ENCODE measurements around the gene DENND4A.

Gene DENND4A

GRCh38 chr15:65666257-65666656, 125.8 kb downstream of the DENND4A start:
- DNase-seq (ENCODE audit: low read depth, low spot score) = no peak

DNA sequence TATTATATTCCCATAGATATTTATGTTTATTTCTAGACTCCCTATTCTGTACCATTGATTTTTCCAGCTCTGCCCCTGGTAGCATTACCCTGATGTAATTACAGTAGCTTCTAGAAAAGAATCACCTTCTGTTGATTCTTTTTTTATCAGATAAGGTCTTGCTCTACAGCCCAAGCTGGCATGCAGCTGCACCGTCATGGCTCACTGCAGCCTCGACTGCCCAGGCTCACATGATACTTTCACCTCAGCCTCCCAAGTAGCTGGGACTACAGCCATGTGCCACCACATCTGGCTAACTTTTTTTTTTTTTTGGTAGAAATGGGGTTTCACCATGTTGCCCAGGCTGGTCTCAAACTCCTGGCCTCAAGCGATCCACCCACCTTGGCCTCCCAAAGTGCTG, 128.6 kb downstream of the DENND4A start:
- no peak for DNase-seq (ENCODE audit: low read depth, low spot score)

DNA sequence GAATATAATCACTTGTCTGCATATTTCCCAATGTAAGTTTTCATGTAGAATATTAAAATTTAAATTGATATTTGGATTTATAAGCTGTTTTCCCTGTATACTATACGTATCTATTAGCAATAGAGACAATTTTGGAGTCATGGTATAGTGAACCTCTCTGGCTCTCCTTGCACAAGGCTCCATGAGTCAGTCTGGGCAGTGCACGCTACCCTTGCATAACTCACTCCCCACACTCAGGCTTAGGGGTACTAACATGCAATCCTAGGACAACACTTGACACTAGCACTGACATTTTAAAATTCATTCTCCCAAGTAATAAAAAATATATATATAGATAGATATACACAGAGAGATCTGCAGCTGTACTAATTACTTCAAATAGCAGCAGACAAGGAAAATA, 131.2 kb downstream of the DENND4A start:
- DNase-seq (ENCODE audit: low read depth, low spot score) = no peak

- DNase-seq (ENCODE audit: low read depth, low spot score) = no peak
These were observed 132.5 kb downstream of the DENND4A start for GRCh38 chr15:65659502-65660052.

DNA sequence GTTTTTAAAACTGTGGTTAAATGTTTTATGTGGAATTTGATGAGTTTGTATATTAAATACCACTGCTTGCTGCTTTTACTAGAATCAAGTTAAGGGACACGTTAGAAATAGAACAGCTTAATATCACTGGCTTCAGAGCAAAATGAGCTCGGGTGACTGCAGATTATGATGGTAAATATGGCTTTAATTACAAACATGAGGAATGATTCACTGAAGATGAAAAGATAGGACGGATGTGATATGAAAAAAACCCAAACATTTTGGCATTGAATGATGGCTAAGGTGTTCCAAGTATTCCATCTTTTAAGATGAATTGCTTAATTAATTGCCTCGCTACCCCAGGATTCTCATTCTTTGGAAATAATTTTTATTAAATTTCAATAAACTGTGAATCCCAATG, 136.6 kb downstream of the DENND4A start:
- DNase-seq (ENCODE audit: low read depth, low spot score) = no peak

GRCh38 chr15:65655026-65655425, 137.1 kb downstream of the DENND4A start:
- DNase-seq (ENCODE audit: low read depth, low spot score) = no peak

- DNase-seq (ENCODE audit: low read depth, low spot score) = no peak
These were observed 138.1 kb downstream of the DENND4A start for GRCh38 chr15:65653801-65654521.

DNA sequence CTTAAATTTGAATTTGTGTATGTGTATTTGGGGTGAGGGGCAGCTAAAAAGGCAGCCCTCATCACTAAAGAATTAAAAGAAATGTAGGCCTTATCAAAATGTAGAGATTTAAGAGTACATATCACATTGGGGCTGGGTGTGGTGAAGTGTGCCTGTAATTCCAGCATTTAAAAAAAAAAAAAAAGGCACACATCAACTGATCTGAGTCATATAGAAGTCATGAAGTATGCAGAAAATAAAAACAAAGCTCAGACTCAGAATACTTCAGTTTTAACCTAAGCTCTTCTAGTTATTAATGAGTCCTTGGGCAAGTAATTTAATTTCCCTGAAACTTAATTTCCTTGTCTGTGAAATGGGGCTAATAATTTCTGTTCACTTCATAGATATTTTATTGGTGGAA, 138.8 kb downstream of the DENND4A start:
- DNase-seq (ENCODE audit: low read depth, low spot score) = no peak

GRCh38 chr15:65651831-65652749, 140.0 kb downstream of the DENND4A start:
- no peak for DNase-seq (ENCODE audit: low read depth, low spot score)

GRCh38 chr15:65651042-65651322, 141.1 kb downstream of the DENND4A start:
- no peak for DNase-seq (ENCODE audit: low read depth, low spot score)

- no peak for DNase-seq (ENCODE audit: low read depth, low spot score)
These were observed 141.6 kb downstream of the DENND4A start for GRCh38 chr15:65650312-65651041.

DNA sequence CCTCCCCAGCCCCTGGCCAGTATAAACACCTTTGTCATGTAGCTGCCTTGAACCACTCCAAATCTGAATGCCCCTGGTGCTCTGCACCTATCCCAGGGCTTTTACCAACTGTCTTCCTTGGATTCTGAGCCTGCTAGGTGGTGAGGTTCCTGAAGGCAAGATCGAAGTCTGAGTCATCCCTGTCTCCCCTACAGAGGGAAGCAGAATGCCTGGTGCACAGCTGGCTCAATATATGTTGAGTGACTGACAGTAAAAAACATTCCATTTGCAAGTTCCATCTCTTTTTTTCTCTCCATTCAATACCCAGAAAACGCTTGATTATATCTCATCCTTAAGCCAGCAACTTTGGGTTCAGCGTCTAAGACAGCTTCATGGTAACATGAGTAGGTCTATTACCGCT, 145.6 kb downstream of the DENND4A start:
- DNase-seq (ENCODE audit: low read depth, low spot score) = no peak

GRCh38 chr15:65645392-65645791, 146.7 kb downstream of the DENND4A start:
- no peak for DNase-seq (ENCODE audit: low read depth, low spot score)

GRCh38 chr15:65644282-65644681, 147.8 kb downstream of the DENND4A start:
- DNase-seq (ENCODE audit: low read depth, low spot score) = no peak

- DNase-seq (ENCODE audit: low read depth, low spot score) = no peak
These were observed 149.5 kb downstream of the DENND4A start for GRCh38 chr15:65642594-65642993.

- DNase-seq (ENCODE audit: low read depth, low spot score) = no peak
These were observed 150.2 kb downstream of the DENND4A start for GRCh38 chr15:65641768-65642475.

DNA sequence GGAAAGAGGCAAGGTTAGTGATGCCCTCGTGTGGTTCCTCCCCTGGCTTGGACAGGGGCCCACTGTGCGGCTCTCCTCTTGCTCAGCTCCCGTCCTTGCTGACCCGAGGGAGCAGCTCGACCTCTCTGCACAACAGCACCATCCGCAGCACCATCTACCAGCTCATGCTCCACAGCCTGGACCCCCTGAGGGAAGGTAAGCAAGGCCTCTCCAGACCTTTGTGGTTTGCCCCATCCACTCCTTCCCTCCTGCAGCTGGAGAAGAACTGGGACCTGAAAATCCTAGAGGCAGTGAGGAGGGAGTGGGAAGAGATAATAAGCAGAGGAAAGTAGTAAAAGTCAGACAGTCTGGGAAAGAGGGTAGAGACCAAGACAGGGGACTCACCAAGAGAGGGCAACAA, 152.6 kb downstream of the DENND4A start:
- DNase-seq (ENCODE audit: low read depth, low spot score) = peak; percentile 63

GRCh38 chr15:65638681-65639089, 153.4 kb downstream of the DENND4A start:
- DNase-seq (ENCODE audit: low read depth, low spot score) = no peak

GRCh38 chr15:65638109-65638508, 154.0 kb downstream of the DENND4A start:
- no peak for DNase-seq (ENCODE audit: low read depth, low spot score)

- no peak for DNase-seq (ENCODE audit: low read depth, low spot score)
These were observed 157.7 kb downstream of the DENND4A start for GRCh38 chr15:65634356-65634755.

DNA sequence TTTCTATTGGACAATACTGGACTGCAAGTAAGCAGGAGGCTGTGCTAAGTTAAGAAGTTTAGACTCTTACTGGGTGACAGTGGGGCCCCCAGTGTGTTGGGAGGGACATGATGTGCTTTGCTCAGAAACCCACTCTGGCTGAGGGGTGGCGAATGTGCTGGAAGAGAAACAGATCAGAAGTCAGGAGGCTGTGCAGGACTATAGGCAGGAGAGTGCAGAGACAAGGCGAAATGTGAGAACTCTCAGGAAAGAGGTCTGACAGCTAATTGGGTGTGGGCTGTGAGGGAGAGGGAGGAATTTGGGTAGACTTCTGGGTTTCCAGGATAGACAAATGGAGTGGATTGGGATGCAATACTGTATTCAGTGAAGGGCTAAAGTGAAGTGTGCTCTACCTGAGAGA, 158.3 kb downstream of the DENND4A start:
- no peak for DNase-seq (ENCODE audit: low read depth, low spot score)

Measured in brain pericyte (primary cell).